IPS-11a (cell line): ENCODE results near the gene ETV1.
"Not testable (repeated sequence)": the region's sequence is repeated elsewhere in the genome, so short reads cannot be mapped to it uniquely, and the experiment has no call there.

Source experiments
- H3K4me3 ChIP-seq: one replicate; pipeline ENCODE4 v1.5.1; 2013; ENCODE audit warnings: low read depth, low read length, control low read depth

Gene ETV1

DNA sequence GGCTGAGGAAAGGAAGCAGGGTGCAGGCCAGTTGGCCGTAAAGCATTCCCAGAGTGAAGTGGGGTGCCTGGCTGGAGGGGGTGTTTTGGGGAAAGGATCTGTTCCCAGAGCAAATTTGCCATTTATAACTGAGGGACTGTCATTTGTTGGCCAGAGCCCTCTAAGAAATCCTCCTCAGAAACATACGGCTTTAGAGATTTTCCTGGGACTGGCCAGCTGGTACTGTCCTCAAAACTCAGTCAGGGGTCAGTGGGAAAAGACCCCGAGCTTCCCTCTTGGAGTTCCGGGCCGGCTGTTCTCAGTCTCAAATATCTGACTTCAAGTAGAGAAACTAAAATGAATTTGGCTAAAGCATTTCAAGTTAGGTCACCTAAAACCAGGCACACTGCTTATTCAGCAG is 55.9 kb downstream of the ETV1 start:
- H3K4me3 ChIP-seq, result no peak overlapping the region

DNA sequence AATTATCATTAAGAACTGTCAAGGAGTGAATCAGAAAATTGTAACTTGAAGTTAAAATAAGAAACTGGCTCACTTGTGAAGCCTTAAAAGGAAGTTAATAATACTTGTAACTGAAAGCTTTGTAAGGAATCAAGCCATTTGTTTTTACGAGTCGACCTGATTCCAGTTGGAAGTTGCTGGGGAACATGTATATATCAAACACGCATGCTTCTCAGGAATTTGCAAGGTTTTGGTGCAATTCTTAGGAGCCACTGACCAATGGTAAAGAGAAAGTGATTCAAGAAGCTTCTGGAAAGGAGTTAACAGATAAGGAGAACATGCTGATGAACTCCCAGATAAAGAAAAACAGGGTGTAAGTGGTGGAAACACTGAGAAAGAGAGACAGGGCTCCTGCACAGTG is 56.4 kb downstream of the ETV1 start:
- no peak overlapping the region for H3K4me3 ChIP-seq

DNA sequence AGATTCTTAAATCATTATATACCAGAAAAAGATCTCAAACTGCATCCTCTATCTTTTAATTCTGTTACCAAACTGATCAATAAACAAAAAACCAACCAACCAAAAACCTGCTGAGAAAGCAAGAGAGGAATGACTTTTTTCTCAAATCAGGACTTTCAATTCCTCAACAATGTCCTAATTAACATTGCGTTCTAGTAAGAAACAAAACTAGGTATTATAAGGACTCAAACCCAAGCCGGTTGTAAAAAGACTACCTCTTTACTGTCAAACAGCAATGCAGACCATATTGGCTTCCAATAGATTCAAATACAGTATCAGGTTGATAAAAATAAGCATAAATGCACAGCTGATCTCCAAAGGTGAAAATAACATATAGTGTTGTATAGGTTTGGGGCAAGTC is 57.3 kb downstream of the ETV1 start:
- H3K4me3 ChIP-seq, result no peak overlapping the region

DNA sequence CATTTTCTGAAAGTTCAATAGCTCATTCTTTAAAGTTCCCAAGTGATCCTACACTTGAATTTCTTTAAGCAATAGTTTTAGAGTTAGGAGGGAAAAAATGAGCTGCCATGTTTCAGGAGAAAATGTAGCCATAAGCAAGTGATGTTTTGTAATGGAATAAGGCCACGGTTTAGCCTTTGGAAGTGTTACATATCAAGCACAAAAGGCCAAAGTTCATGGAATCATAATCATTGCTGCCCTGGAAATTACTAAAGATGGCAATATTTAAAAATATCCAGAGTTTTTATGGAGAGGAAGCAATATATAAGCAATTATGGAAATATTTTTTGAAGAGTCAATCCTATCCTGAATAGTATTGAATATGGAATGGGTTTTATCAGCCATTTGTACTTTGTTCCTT is 68.4 kb downstream of the ETV1 start:
- H3K4me3 ChIP-seq, result no peak overlapping the region

DNA sequence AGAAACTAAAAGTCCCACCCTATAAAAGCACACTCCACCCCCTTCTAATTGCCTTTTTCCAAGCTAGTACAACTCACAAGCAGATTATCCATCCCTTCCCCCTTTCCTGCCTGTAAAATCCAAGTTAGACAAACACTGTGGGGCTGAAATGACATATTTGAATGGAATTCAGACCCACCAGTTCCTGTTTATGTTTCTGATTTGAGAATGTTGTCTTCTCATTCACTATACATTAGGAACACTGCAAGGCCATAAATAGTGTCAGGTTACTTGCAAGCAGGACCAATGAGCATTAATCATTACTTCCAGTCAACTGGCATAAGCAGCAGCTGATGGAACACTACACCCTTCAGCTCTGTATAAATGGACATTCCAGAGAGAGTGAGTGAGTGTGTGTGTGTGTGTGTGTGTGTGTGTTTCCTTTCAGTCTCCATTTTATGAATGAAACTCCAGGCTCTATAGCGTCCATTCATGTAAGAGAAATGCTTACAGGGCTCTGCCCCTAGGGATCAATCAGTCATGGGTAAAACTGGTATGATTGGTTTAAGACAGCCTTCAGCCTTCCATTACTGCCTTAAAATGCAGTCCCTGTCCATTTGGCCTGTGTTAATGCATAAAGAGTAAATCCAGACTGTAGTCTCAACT is 69.3 kb downstream of the ETV1 start:
- no peak overlapping the region for H3K4me3 ChIP-seq

DNA sequence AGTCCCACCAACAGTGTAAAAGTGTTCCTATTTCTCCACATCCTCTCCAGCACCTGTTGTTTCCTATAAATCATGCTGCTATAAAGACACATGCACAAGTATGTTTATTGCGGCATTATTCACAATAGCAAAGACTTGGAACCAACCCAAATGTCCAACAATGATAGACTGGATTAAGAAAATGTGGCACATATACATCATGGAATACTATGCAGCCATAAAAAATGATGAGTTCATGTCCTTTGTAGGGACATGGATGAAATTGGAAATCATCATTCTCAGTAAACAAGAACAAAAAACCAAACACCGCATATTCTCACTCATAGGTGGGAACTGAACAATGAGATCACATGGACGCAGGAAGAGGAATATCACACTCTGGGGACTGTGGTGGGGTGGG is 71.1 kb downstream of the ETV1 start:
- H3K4me3 ChIP-seq, result not testable (repeated sequence)

DNA sequence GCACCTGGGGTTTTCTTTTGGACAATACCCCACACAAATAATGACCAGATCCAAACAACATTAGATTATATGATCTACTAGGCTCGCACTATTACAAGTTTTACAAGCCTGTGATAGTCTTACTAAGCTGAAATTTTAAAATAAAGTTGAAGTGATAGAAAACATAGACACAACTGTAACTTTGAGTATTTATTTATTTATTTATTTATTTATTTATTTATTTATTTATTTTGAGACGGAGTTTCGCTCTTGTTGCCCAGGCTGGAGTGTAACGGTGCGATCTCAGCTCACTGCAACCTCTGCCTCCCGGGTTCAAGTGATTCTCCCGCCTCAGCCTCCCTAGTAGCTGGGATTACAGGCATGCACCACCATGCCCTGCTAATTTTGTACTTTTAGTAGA is 72.4 kb downstream of the ETV1 start:
- not testable (repeated sequence) for H3K4me3 ChIP-seq

DNA sequence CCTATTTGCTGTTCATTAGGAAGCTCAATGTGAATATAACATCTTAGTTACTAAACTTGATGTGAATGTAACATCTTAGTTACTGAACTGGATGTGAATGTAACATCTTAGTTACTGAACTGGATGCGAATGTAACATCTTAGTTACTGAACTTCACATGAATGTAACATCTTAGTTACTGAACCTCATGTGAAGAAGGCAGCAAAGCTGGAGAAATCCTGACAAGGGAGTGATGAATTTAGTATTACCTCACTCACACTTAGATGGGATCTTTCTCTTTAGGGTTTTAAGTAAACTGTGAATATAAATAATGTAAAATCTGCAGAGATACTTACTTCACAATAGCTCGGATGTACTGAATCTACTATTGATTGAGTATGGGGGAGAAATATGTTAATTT is 73.6 kb downstream of the ETV1 start:
- no peak overlapping the region for H3K4me3 ChIP-seq

DNA sequence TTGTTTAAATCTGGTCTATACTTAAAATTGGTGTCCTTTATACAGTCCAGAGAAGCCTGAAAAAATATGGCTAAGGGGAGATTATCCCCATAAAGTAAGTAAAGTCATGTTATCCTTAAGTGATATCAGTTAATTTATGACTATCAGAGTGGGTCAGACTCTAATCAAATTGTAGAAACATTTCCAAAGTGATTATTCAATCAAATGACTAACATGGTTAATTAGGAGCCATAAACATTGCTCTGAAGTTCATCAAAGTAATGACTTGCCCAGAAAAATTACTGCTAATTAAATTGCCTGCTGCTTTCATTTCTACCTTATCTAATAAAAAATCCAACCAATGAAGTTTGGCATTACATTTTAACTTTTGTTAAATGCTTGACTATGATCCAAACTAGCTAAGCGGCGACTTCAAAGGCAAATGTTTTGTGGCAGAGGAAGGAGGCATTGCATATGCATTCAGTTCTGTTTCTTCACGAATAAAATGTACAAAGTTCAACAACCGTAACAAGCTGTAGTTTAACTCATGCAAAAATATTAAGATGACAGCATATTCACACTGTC is 76.7 kb downstream of the ETV1 start:
- H3K4me3 ChIP-seq, result no peak overlapping the region

DNA sequence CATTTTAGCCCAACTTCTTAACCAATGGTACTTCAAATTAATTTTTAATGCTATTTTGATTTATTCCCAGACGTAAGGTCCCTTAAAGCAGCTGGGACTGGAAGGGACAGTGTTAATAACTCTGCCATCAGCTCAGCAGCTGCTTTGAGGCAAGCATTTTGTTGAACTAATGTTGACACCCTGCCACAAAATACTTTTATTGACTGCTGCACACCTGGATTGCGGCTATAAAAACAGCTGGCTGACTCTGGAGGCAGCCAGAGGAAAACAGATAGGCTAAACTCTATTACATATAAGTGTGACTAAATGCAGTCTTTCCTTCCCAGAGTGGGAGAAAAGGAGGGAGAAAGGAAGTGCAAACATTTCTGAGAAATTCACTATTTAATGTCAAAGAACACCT is 77.6 kb downstream of the ETV1 start:
- H3K4me3 ChIP-seq, result no peak overlapping the region

DNA sequence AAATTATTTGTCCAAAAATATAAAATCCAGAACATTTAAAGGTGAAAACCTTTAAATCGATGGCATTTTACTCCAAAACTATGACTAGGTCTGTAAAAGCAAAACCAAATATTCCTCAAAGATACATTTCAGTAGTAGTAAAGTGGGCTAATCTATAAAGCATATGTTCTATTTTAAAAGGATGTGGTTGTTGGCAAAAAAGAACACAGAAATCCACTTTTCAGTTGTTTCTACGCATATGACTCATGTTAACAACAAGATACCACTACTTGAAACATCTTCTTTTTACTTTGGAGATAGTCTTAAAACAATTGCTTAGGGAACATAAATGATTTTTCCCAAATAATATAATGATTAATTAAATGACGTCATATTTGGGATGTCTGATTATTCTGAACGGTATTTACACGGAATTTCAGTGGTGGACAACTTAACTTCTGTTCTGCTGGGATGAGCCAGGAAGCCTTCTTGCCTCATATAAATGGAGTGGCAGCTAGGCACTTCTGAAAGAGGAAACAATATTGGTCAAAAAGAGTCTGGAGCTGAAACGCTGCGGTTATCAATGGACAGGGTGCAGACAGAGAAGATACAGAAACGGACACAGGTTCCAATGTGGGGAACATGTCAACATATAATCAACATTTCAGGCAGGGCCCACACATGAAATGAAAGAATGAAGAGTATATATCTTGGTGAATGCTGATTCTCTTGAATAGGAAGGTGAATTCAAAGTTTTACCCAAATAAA is 78.5 kb downstream of the ETV1 start:
- H3K4me3 ChIP-seq, result no peak overlapping the region

DNA sequence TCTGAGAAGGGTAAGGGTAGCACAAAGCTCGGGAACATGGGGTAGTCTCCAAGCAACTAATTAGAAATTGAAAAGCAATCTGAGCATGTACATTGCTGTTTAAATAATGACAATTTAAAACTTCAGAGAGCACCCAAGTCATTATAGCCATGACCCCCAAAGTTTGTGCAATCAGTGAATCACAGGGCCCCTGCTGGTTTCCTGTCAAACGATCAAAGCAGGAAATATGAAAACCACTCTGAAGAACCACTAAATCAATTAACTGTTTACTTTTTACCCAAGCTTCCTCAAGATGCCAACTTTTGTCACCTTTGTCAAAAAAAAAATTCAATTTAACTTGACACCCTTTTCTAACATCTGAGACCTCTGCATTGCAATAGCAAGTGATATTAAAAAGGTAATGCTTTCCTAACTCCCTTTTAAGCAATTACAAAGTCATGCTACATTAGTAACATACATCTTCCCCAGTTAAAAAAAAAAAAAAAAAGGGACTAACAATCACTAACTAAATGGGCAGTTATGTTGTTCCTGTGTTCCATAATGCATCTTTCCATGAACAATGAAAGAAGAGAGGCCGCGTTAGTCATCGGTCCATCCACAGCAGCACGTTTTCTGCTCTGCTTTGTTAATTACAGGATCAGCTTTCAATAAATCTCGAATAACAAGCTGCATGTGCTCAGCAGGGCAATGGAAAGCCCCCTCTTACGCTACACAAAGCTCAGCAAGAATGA is 80.6 kb downstream of the ETV1 start:
- no peak overlapping the region for H3K4me3 ChIP-seq

DNA sequence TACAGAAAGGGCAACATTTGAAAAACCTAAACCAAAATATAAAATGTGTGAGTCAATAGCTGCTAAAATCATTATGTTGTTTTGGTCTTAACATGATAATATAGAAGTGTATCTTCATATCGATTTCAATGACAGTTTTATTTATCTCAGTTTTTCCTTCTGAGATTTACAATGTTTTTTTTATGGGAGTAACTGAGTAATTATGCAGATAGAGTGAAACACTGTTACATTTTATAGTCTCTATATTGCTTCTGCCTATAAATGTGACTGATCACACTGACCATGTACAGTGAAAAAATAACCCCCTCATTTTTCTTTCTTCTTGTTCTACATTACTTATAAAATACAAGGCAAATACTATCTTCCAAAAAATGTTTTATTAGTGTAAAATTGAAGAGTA is 81.6 kb downstream of the ETV1 start:
- H3K4me3 ChIP-seq, result no peak overlapping the region

DNA sequence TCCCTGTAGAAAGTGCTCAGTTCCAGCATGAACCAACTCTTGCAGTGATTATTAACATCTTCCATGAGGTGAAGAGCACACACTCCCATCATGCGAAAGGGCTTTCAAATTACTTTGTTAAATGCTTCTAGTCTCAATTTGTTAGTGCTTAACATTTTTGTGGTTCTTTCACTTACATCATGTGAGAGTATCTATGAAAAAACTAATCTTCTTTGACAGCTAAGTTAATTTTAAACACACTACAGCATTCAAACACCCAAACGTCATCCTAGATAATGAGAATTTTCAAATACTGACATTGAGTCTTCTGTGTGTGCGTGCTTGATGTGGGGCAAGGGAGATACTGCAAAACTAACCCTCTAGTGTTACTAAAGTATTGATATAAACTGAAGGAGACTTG is 84.8 kb downstream of the ETV1 start:
- no peak overlapping the region for H3K4me3 ChIP-seq

DNA sequence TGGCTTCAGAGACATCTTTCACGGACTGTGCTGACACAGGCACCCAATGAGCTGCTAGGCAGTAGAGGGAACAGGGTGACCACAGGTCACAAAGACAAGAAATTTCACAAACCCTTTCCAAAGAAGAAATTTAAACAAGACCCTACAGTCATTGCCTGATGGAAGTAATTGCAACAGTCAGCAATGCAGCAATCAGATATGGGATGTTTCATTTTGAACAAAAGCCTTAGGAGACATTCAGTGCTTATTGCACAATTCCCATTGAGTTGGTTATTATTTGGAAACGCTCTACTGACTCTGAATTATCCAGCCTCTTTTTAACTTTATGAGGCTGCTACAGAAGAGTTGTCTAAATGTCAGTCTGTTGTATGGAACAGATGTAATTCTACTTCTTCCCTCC is 85.5 kb downstream of the ETV1 start:
- H3K4me3 ChIP-seq, result no peak overlapping the region

DNA sequence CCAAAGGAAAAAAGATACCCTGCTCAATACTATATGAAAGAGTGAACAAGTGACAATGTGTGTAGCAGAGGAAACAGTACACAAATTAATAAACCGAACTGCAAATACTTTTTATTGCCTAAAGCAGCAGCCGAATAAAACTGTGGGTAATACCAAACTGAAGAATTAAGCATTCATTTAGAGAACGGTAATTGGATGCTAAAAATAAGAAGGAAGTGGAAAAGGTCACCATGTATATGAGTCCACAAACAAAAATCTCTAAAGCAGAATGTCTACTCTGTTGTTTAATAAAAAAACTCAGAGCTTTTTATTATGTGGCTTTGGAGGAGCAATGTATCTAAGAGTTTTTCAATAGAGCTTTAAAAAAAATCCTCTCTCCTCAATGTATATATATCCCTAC is 87.9 kb downstream of the ETV1 start:
- no peak overlapping the region for H3K4me3 ChIP-seq

DNA sequence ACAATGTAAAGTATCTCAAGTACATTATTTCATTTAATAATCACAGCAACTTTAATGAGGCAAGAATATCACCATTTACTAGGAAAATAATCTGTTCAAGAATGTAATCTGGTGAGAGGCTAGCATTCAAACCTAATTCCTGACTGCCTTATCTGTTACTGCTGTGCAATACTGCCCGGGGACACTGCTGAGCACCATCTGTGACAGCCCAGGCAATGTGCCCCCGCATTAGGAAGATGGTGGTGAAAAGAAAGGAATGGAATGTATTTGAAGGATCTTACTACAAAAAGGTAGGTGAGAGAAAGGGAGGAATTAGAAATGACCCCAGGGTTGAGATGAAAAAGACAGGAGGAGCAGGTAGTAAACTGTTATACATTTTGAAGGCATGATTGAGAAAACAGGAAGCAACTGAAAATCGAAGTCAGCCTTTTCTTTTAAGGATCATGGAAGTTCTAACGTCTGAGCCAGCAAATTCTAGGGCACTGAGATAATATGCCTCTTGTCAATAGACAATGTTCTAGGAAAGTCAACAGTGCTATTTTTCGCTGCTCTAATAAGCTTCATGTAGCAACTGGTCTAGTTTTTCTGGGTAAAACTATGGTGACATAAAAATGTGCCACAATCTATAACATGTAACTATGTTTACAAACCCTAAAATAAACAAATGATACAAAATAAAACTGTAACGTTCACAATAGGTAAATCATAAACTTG is 90.4 kb downstream of the ETV1 start:
- H3K4me3 ChIP-seq, result no peak overlapping the region

DNA sequence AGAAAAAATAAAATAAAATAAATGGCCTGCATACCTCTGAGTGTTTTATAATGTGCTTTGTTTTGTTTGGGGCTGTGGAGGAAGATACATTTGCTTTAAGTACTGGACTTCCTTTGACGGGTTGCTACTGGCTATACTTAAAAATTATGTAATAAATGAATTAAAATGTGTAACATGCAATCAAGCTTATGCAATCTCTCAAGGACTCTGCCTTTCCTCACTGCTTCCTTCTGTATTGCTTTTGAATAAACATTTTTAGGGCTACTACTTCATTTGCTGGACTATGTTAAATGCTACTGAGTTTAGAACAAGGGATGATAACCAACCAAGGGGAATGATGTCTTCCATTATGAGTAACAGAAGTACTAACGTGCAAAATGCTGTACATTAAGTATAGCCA is 91.6 kb downstream of the ETV1 start:
- no peak overlapping the region for H3K4me3 ChIP-seq

DNA sequence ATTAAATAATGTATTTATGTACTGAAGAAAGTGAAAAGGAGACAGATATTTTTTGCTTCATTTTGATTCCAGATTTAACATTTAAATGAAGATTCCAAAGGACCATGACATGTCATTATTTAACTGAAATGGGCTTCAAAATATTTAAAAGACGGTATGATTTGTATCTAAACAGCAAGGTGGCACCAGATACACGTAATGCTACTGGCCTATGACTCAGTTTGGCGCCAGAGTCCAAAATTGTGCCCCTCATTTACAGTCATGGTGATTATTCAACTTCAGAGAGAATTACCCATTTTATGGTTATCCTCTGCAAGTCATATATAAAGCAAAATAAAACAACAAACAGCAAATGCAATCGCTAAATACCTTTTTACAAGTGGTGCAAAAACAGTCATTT is 94.5 kb downstream of the ETV1 start:
- H3K4me3 ChIP-seq, result no peak overlapping the region

DNA sequence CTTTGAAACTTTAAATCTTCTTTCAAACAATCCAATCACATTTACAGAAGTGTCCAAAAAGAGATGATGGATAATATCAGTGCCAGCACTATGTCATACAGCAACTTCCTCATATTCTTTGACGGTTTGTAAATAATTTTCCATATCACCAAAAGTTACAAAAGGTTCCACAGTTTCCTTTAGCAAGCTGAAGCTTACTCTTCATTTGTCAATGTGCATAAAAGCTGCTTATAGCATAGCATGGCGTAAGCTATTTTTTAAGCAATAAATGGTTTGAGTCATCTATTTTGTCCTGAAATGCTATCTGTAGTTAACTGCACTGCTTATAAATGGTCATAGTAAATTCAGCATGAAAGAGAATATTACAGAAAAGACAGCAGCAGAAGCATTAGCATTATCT is 95.1 kb downstream of the ETV1 start:
- no peak overlapping the region for H3K4me3 ChIP-seq

DNA sequence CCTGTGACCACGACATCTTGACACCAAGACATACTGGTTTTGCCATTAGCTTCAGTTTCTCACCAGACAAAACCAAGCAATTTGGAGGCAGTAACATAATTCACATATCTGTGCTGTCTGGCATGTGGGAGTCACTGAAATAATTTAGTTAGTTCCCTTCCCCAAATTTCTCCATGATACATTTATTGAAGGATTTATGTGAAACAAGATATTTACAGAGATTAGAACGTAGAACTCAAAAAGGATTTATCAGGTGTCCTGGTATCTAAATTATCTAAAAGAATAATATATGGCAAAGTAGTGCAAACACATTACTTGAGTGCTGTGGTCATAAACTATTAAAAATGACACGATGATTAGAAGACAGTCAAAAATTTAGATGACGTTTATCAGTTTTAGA is 98.7 kb downstream of the ETV1 start:
- H3K4me3 ChIP-seq, result no peak overlapping the region
